ENCODE results near the gene HECTD4. TPM values are rescaled to one million over a fixed set of nuclear protein-coding genes. Genes with fewer than 3 reads are reported as not detected.
"Not testable (repeated sequence)": the region's sequence is repeated elsewhere in the genome, so short reads cannot be mapped to it uniquely, and the experiment has no call there.

The HECTD4 gene
- total RNA-seq, 1 experiment from 2014 or later: 30.0 TPM

DNA sequence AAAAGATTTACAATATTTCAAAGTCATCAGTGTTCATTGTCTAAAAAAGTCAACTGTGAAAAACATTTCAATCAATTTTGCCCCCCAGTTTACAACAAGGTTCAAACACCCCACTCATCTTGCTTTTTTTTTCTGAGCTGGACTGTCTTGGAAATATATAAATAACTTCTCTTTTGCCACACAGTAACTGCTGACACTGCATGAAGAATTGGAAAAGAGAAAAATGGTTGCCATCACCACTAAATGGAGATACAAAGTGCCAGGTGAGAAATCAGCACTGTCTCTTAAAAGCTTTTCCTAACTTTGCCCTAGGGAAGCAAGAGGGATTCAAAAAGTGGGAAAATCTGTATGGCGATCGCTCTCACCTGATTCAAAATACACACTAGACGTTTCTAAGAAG is 155.5 kb downstream of the HECTD4 start:
- no peaks in the 10 kb centered on the region for H3K4me1 ChIP-seq (ENCODE audit: insufficient read depth, low read length)
- no peak overlapping the region for H3K14ac ChIP-seq (ENCODE audit: insufficient read depth, low read length)
- no peak overlapping the region for H2BK12ac ChIP-seq (ENCODE audit: insufficient read length, low read depth, low read length)
- no peak overlapping the region for H3K23ac ChIP-seq (ENCODE audit: insufficient read length, low read depth, low read length)
- DNase-seq: no peak
- no peak overlapping the region for H3K18ac ChIP-seq (ENCODE audit: insufficient read length, low read depth, low read length)
- no peak overlapping the region for H4K8ac ChIP-seq (replicated peaks; ENCODE audit: insufficient read length, low read depth, low read length)
- no peak overlapping the region for H2BK5ac ChIP-seq (ENCODE audit: insufficient read length, low read length)
- H2AFZ ChIP-seq (ENCODE audit: low read length): no peak overlapping the region
- H3K23me2 ChIP-seq (ENCODE audit: insufficient read length, low read depth, low read length, poor library complexity, severe bottlenecking): no peaks in the 10 kb centered on the region
- H3K36me3 Mint-ChIP-seq (ENCODE audit: insufficient read depth in 1 of 3, low read depth in 3 of 3): peaks cover 2 to 65% (median 40%) of the 10 kb centered on the region in 3 experiments; a peak in 5 of 7 replicates
- no peak overlapping the region for H4K91ac ChIP-seq (ENCODE audit: insufficient read length, low read depth, low read length)
- H3K9me3 ChIP-seq (ENCODE audit: control insufficient read depth, low read depth, low read length): no peaks in the 10 kb centered on the region
- H3K79me1 ChIP-seq (ENCODE audit: insufficient read depth, low read depth, low read length, poor library complexity, severe bottlenecking): no peaks in the 10 kb centered on the region
- no peaks in the 10 kb centered on the region for H3K79me2 ChIP-seq (ENCODE audit: insufficient read depth, low read length)
- WGBS (ENCODE audit: extremely low coverage, insufficient read length, low lambda C conversion rate): no CpG with 5 or more reads among the region's 3 CpGs
- no peak overlapping the region for H2BK120ac ChIP-seq (ENCODE audit: low read depth, low read length, poor library complexity, severe bottlenecking)
- H2BK15ac ChIP-seq (ENCODE audit: low read depth, low read length): no peak overlapping the region
- no peaks in the 10 kb centered on the region for H4K20me1 ChIP-seq (ENCODE audit: control insufficient read depth, insufficient read depth, insufficient read length)
- no peaks in the 10 kb centered on the region for H3K27me3 Mint-ChIP-seq (ENCODE audit: low read depth)
- H3K27me3 ChIP-seq (ENCODE audit: insufficient read depth, low read length): no peaks in the 10 kb centered on the region
- no peak overlapping the region for H3K27ac Mint-ChIP-seq
- H3K4ac ChIP-seq (ENCODE audit: low read depth, low read length): no peak overlapping the region
- no peak overlapping the region for H4K5ac ChIP-seq (ENCODE audit: insufficient read length, low read depth, low read length)
- no peak overlapping the region for H3K9ac ChIP-seq (ENCODE audit: extremely low read depth, insufficient read length, low read length)
- TF ChIP-seq, protein P1, sequence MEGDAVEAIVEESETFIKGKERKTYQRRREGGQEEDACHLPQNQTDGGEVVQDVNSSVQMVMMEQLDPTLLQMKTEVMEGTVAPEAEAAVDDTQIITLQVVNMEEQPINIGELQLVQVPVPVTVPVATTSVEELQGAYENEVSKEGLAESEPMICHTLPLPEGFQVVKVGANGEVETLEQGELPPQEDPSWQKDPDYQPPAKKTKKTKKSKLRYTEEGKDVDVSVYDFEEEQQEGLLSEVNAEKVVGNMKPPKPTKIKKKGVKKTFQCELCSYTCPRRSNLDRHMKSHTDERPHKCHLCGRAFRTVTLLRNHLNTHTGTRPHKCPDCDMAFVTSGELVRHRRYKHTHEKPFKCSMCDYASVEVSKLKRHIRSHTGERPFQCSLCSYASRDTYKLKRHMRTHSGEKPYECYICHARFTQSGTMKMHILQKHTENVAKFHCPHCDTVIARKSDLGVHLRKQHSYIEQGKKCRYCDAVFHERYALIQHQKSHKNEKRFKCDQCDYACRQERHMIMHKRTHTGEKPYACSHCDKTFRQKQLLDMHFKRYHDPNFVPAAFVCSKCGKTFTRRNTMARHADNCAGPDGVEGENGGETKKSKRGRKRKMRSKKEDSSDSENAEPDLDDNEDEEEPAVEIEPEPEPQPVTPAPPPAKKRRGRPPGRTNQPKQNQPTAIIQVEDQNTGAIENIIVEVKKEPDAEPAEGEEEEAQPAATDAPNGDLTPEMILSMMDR (conservative IDR thresholded peaks at IDR 0.05): no peak
- no peak overlapping the region for H2AK5ac ChIP-seq (ENCODE audit: insufficient read length, low read length)
- H3K4me2 ChIP-seq (ENCODE audit: insufficient read depth, insufficient read length, low read length): no peak overlapping the region
- no peak overlapping the region for H2BK20ac ChIP-seq (ENCODE audit: low read depth, low read length, poor library complexity, severe bottlenecking)
- H3K56ac ChIP-seq (ENCODE audit: insufficient read length, low read depth, low read length): no peak overlapping the region
- H3K4me1 Mint-ChIP-seq: no peaks in the 10 kb centered on the region
- H3K4me3 Mint-ChIP-seq: no peak overlapping the region
- no peaks in the 10 kb centered on the region for H3K9me3 Mint-ChIP-seq
- no peak overlapping the region for H3T11ph ChIP-seq (ENCODE audit: low read length)
- H3K27ac ChIP-seq (ENCODE audit: insufficient read length, low read depth, low read length): no peak overlapping the region

GRCh38 chr12:112220628-112221027 is 161.6 kb downstream of the HECTD4 start:
- not testable (repeated sequence) for H3K27me3 ChIP-seq (ENCODE audit: insufficient read depth, low read length); H3K4me1 ChIP-seq (ENCODE audit: insufficient read depth, low read length); H4K20me1 ChIP-seq (ENCODE audit: control insufficient read depth, insufficient read depth, insufficient read length); H3K27ac ChIP-seq (ENCODE audit: insufficient read length, low read depth, low read length); H3K18ac ChIP-seq (ENCODE audit: insufficient read length, low read depth, low read length); H4K5ac ChIP-seq (ENCODE audit: insufficient read length, low read depth, low read length); H3K9me3 Mint-ChIP-seq; H2AFZ ChIP-seq (ENCODE audit: low read length); H3K4me2 ChIP-seq (ENCODE audit: insufficient read depth, insufficient read length, low read length); H3K23ac ChIP-seq (ENCODE audit: insufficient read length, low read depth, low read length); H2BK15ac ChIP-seq (ENCODE audit: low read depth, low read length); H2BK20ac ChIP-seq (ENCODE audit: low read depth, low read length, poor library complexity, severe bottlenecking); H3K4me3 Mint-ChIP-seq; H2BK120ac ChIP-seq (ENCODE audit: low read depth, low read length, poor library complexity, severe bottlenecking); H3K9ac ChIP-seq (ENCODE audit: extremely low read depth, insufficient read length, low read length); H2BK5ac ChIP-seq (ENCODE audit: insufficient read length, low read length); H3K23me2 ChIP-seq (ENCODE audit: insufficient read length, low read depth, low read length, poor library complexity, severe bottlenecking); H3K27me3 Mint-ChIP-seq (ENCODE audit: low read depth); H3K79me2 ChIP-seq (ENCODE audit: insufficient read depth, low read length); H4K8ac ChIP-seq (replicated peaks; ENCODE audit: insufficient read length, low read depth, low read length); H3K9me3 ChIP-seq (ENCODE audit: control insufficient read depth, low read depth, low read length); H3K56ac ChIP-seq (ENCODE audit: insufficient read length, low read depth, low read length); H3K27ac Mint-ChIP-seq; H3K4me1 Mint-ChIP-seq; DNase-seq; H3K4ac ChIP-seq (ENCODE audit: low read depth, low read length); H3K79me1 ChIP-seq (ENCODE audit: insufficient read depth, low read depth, low read length, poor library complexity, severe bottlenecking); H4K91ac ChIP-seq (ENCODE audit: insufficient read length, low read depth, low read length); H3K14ac ChIP-seq (ENCODE audit: insufficient read depth, low read length); H2AK5ac ChIP-seq (ENCODE audit: insufficient read length, low read length); H3T11ph ChIP-seq (ENCODE audit: low read length); H2BK12ac ChIP-seq (ENCODE audit: insufficient read length, low read depth, low read length)
- peaks cover 5 to 31% (median 5%) of the 10 kb centered on the region in 3 experiments; a peak in 4 of 7 replicates for H3K36me3 Mint-ChIP-seq (ENCODE audit: insufficient read depth in 1 of 3, low read depth in 3 of 3)
- WGBS (ENCODE audit: extremely low coverage, insufficient read length, low lambda C conversion rate): no CpG with 5 or more reads among the region's 7 CpGs

All from H9 (cell line).